Activated CD4-positive, alpha-beta T cell treated with anti-CD3 and anti-CD28 coated beads, Interleukin-2, Interleukin-6, amounts not matched to agents 100 ng/mL and 50 ng/mL, durations not matched to agents 16 hours and 8 hours (primary cell): Measurements from ENCODE around the gene PLPP3.

ENCODE experiments used
- DNase-seq: peaks from one replicate; pipeline ENCODE4 v3.0.0-alpha.2; 2020

The PLPP3 gene

DNA sequence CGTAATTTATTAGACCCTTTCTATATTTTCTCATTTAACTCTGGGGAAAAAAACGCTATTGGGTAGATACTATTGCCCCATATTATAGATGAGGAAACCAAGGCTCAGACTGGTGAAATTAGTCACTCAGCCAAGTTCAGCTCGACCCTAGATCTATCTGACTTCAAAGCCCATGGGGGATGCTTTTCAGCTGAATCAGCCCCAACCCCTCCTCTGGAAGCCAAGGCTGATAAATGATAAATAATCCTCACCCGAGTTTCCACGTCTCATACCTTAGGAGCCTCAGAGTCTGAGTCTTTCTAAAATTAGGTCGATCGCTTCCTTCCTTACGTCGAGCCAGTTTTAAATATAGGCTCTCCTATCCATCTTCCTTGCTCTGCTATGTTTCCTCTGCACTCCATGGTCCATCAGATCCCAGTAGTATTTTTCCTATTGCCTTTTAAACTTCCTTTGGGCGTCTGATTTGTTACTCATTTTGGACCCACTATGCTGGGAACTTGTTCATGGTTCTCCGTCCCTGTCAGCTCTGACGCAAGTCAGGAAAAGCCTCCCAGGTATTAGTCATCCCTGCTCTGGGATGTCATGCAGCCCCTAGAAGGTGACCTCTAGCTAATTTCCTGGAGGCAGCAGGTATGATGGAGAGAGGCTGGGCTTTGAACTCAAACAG is 122.8 kb downstream of the PLPP3 start:
- DNase-seq = no peak

DNA sequence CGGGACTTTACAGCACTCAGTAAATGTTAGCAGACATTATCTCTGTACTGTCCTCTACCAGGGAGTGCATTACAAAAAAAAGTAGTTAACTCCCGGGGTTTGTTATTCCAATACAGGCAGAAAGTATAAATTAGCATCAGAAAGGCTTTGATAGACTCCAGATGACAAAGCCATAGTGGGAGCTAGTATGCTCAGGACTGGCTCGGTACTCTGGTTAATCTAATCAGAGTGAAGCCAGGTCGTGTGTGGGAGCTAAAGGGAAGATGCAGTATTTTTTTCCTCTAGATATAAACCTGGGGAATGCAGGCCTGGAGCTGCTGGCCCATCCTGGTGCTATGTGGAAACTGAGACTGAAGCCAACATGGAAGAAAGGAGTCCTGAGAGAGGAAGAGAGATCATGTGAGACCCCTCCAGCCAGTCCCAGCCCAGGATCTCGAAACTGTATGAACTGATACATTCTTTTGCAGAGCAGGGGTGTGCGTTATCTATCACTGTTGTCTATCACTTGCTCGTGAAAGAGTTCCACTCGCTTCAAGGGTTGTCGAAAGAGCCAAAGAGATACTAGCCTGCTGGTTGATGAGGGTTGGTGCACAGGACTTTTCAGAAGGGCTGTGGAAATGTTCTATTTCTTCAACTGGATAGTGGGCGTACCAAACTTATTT is 125.8 kb downstream of the PLPP3 start:
- no peak for DNase-seq

DNA sequence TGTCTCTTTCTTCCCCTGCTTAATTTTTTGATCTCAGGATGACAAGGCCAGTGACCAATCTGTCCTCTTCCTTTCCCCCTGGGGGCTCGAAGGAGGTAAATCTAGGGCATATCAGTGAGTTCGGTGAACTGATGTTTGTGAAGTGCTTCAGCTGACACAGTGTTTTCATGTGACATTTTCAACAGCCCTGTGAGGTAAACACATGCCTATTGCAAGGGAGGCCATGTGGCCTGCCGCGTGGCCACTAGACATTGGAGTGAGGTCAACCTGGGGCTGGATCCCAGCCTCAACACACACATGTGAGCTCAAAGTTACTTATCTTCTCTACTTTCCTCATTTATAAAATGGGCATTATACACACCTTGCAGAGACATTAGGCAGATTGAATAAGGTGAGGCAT is 126.3 kb downstream of the PLPP3 start:
- DNase-seq = no peak

GRCh38 chr1:56452027-56453011 is 127.0 kb downstream of the PLPP3 start:
- DNase-seq = no peak

- DNase-seq = no peak
Observed at GRCh38 chr1:56451491-56451890, 127.9 kb downstream of the PLPP3 start.

GRCh38 chr1:56450004-56450666 is 129.2 kb downstream of the PLPP3 start:
- DNase-seq = no peak

- no peak for DNase-seq
Observed at GRCh38 chr1:56448529-56449300, 130.6 kb downstream of the PLPP3 start.

- DNase-seq = no peak
Observed at GRCh38 chr1:56447823-56448222, 131.5 kb downstream of the PLPP3 start.

- DNase-seq = no peak
Observed at GRCh38 chr1:56446531-56447098, 132.7 kb downstream of the PLPP3 start.

DNA sequence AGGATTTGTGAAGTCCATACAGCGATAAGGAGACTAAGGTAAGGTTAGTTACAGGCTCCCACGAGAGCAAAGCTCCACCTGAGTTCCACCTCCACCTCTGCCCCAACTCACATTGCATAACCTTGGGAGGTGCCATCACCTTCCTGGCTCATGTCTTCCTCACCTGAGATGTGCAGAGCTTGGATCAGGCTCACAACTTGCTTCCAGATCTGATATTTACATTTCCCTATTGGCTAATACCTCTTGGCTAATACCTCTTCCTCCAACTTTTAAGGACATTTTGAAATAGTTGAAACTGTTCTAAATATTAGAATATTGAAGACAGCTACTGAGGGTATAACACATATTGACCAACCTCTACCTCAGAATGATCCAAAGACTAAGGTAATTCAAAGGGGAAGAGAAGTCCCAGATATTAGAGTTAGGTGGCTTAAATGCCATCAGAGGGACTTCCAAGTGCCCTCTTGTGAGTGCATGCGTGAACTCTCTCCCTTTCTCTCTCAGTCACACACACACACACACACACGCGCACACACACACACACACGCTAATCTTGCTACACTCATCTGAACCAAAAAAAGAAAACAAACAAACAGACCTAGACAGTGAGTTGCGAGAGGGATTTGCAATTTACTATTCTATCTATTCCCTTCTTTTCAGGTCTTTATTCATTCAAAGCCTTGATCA is 134.3 kb downstream of the PLPP3 start:
- DNase-seq = no peak
